ENCODE results near the gene NCKAP5.

The NCKAP5 gene

GRCh38 chr2:132911726-132912724 lies 656.2 kb downstream of the NCKAP5 start:
- no peak for DNase-seq

GRCh38 chr2:132910432-132910831 lies 657.8 kb downstream of the NCKAP5 start:
- DNase-seq, result no peak

- DNase-seq, result no peak
These were observed 658.8 kb downstream of the NCKAP5 start for GRCh38 chr2:132909427-132909826.

- DNase-seq, result no peak
These were observed 664.0 kb downstream of the NCKAP5 start for GRCh38 chr2:132904142-132904842.

GRCh38 chr2:132902626-132903025 lies 665.6 kb downstream of the NCKAP5 start:
- no peak for DNase-seq

- no peak for DNase-seq
These were observed 666.6 kb downstream of the NCKAP5 start for GRCh38 chr2:132901661-132902060.

- DNase-seq, result no peak
These were observed 671.2 kb downstream of the NCKAP5 start for GRCh38 chr2:132897111-132897510.

GRCh38 chr2:132896073-132896472 lies 672.2 kb downstream of the NCKAP5 start:
- peak in 1 of 5 experiments; percentile 57 for DNase-seq

- DNase-seq, result no peak
These were observed 676.8 kb downstream of the NCKAP5 start for GRCh38 chr2:132891498-132891897.

- DNase-seq, result no peak
These were observed 681.7 kb downstream of the NCKAP5 start for GRCh38 chr2:132886574-132886973.

- DNase-seq, result no peak
These were observed 683.6 kb downstream of the NCKAP5 start for GRCh38 chr2:132884705-132885104.

GRCh38 chr2:132884292-132884691 lies 684.0 kb downstream of the NCKAP5 start:
- no peak for DNase-seq

- DNase-seq, result no peak
These were observed 684.8 kb downstream of the NCKAP5 start for GRCh38 chr2:132883430-132883829.

GRCh38 chr2:132881546-132881945 lies 686.7 kb downstream of the NCKAP5 start:
- DNase-seq, result no peak

GRCh38 chr2:132877923-132878322 lies 690.3 kb downstream of the NCKAP5 start:
- DNase-seq, result no peak

GRCh38 chr2:132876745-132877391 lies 691.4 kb downstream of the NCKAP5 start:
- no peak for DNase-seq

- no peak for DNase-seq
These were observed 693.1 kb downstream of the NCKAP5 start for GRCh38 chr2:132875193-132875592.

GRCh38 chr2:132873738-132874137 lies 694.5 kb downstream of the NCKAP5 start:
- no peak for DNase-seq

- DNase-seq, result no peak
These were observed 696.4 kb downstream of the NCKAP5 start for GRCh38 chr2:132871831-132872230.

GRCh38 chr2:132863961-132864360 lies 704.3 kb downstream of the NCKAP5 start:
- no peak for DNase-seq

- no peak for DNase-seq
These were observed 708.0 kb downstream of the NCKAP5 start for GRCh38 chr2:132860220-132860619.

GRCh38 chr2:132859590-132859989 lies 708.7 kb downstream of the NCKAP5 start:
- no peak for DNase-seq

GRCh38 chr2:132857319-132857718 lies 710.9 kb downstream of the NCKAP5 start:
- DNase-seq, result no peak

All from T-helper 2 cell (primary cell).